AG09319 (cell line): Measurements from ENCODE around the gene OR2C1.

Source experiments
- DNase-seq: peaks from one replicate; pipeline ENCODE4 v3.0.0-alpha.2; 2010; ENCODE audit warnings: low read depth; ENCODE audit errors: extremely low read depth
- TF ChIP-seq, protein P1 (sequence below): IDR thresholded peaks from 2 replicates; pipeline ENCODE4 v1.5.1; 2011; ENCODE audit warnings: low read depth, mild to moderate bottlenecking, inconsistent platforms, low read length, moderate library complexity

OR2C1 gene

GRCh38 chr16:3388325-3388724 is 32.6 kb downstream of the OR2C1 start:
- DNase-seq = no peak
- TF ChIP-seq, protein P1, sequence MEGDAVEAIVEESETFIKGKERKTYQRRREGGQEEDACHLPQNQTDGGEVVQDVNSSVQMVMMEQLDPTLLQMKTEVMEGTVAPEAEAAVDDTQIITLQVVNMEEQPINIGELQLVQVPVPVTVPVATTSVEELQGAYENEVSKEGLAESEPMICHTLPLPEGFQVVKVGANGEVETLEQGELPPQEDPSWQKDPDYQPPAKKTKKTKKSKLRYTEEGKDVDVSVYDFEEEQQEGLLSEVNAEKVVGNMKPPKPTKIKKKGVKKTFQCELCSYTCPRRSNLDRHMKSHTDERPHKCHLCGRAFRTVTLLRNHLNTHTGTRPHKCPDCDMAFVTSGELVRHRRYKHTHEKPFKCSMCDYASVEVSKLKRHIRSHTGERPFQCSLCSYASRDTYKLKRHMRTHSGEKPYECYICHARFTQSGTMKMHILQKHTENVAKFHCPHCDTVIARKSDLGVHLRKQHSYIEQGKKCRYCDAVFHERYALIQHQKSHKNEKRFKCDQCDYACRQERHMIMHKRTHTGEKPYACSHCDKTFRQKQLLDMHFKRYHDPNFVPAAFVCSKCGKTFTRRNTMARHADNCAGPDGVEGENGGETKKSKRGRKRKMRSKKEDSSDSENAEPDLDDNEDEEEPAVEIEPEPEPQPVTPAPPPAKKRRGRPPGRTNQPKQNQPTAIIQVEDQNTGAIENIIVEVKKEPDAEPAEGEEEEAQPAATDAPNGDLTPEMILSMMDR = no peak

- TF ChIP-seq, protein P1 = no peak
Measured at GRCh38 chr16:3389663-3390338, 34.1 kb downstream of the OR2C1 start.

DNA sequence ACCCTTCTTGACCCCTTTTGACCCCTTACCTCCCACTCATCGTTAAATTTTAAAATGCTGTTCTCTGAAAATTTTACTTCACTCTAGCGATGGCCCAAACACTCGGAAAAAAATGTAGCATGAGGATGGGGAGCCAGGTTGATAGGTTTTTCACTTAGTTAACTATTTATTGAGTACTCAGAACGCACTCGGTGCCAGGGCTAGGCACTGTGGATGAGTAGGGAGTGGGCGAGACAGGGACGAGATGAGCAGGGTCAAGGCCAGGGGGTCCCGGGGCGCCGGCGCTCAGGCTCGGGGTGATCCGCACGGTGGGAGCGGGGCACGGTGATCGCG is 44.7 kb downstream of the OR2C1 start:
- TF ChIP-seq, protein P1 = no peak

More at GRCh38 chr16:3389663-3390338, 34.1 kb downstream of the OR2C1 start:
- no peak for DNase-seq

DNA sequence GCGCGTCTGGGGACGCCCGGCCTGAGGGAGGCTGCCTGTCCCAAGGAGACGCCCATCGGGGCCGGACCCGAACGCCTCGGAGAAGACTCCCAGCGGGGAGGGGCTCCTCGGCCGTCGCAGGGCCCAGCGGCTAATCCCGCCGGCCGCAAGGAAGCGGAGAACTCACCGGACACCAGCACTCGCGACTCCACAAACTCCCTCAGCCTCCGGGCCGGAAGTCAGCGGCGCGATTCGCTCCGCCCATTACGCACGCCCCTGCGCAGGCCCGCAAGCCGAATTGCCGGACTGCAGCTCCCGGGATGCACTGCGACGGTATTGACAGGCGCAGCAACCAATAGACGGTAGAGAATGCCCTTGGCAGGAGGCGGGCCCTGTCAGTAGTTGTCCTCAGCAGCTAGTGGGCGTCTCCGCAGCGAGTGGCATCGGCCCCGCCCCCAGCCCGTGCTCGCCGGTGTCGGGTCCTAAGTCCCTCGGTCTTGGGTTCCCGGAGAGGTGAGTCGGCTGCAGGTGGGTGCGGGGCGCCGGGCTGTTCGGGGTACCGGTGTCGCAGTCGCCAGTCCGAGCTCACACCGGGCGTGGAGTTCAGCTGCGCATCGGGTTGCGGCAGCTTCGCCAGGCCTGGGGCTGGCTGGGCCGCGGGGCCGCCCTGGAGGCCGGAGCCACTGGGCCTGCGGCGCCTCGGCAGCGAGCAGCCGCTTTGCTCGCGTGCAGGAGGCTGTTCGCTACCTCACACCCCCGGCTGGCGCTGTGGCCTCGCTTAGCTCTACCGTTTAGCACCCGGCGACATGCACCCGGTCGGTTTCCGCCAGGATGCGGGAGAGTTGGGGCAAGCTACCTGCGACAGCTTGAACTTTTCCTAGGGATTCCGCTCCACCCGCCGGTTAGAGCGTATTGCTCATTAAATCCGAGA is 45.3 kb downstream of the OR2C1 start, which contains the start of the genes ZNF174 and ZSCAN32:
ZNF174 (plus strand) TSS at position 437 of the 910 bp plus-strand sequence. CDS start 790 bp downstream, outside the sequence.
ZSCAN32 (minus strand) TSS at position 226 of the 910 bp plus-strand sequence. CDS start 3,447 bp downstream, outside the sequence.
- peak; percentile 99 for DNase-seq
- TF ChIP-seq, protein P1 = no peak

More for the DNA sequence above, 44.7 kb downstream of the OR2C1 start:
- DNase-seq = no peak

GRCh38 chr16:3401719-3402397 is 46.2 kb downstream of the OR2C1 start:
- TF ChIP-seq, protein P1 = no peak

More at GRCh38 chr16:3401719-3402397, 46.2 kb downstream of the OR2C1 start:
- DNase-seq = no peak
